Heart left ventricle (tissue), 13 donors: ENCODE measurements around the gene ST6GALNAC5.

Experiments
- CTCF ChIP-seq, 12 donors: fragments of 200-600 bp; sonication (generic) in 4 of 12; IDR thresholded peaks; one replicate each; pipeline versions ENCODE4 v1.5.0 to v1.8.0; 2018 to 2022; ENCODE audit warnings: antibody characterized with exemption in 12 of 12, mild to moderate bottlenecking in 5 of 12
- POLR2A ChIP-seq, 2 donors: fragments of 450-650 bp; IDR thresholded peaks; one replicate each; pipeline ENCODE4 v1.6.1; 2017; ENCODE audit warnings: antibody characterized with exemption in 2 of 2, mild to moderate bottlenecking in 2 of 2, moderate library complexity in 2 of 2
- donor health status: ischemic (EF 13 %, LVEDD 7.1; RV severe dilation, severe dysfunction).
- donor health status: DM: no; HTN: yes; CAD: no.
- donor health status: DM: no; HTN: no; CAD: no.
- donor health status: ischemic (EF 25% LVEDD 6.9; RV normal size, moderate dysfunction).
- donor health status: ischemic (EF 25% LVEDD 5.7; RV mildly dilated, moderate dysfunction).
- donor health status: ischemic (EF 35%, LVEDD 5.7; RV mildly dilated, moderate dysfunction).
- donor health status: nonischemic (EF 11% LVEDD 7.7; RV severe dilation, severe dysfunction).
- donor health status: DM: yes; HTN: yes; CAD: no.
- donor health status: PGD.
- donor health status: ischemic (EF 29% LVEDD 5.4; RV normal size, mild dysfunction).
- donor health status: nonischemic (EF 23%, LVEDD 6.1; RV moderate dilation, normal function).

DNA sequence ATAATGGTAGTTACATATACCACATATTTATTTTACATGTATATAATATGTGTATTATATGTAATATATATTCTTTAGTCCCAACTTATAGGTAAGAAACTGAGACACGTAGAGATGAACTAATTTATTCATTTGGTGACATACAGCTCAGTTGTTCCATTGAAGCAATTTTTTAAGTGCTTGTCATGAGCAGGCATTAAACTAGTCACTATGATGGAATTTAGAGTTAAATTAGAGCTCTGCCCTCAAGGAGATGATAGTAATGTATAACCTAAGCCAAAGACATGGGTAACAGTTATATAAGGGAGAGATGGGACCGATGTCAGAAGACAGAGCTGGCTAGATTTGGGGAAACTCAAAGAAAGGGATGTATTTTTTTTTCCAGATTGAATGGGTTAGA is 83.0 kb downstream of the ST6GALNAC5 start:
- no peak for TF ChIP-seq CTCF (IDR thresholded peaks at IDR 0.05)
- TF ChIP-seq POLR2A (IDR thresholded peaks at IDR 0.05): no peak
